ENCODE data around the gene GLYATL3. TPM values are rescaled to one million over a fixed set of nuclear protein-coding genes. Genes with fewer than 3 reads are reported as not detected.

GLYATL3 gene
- total RNA-seq, 3 donors from 2014 or later, result not detected

DNA sequence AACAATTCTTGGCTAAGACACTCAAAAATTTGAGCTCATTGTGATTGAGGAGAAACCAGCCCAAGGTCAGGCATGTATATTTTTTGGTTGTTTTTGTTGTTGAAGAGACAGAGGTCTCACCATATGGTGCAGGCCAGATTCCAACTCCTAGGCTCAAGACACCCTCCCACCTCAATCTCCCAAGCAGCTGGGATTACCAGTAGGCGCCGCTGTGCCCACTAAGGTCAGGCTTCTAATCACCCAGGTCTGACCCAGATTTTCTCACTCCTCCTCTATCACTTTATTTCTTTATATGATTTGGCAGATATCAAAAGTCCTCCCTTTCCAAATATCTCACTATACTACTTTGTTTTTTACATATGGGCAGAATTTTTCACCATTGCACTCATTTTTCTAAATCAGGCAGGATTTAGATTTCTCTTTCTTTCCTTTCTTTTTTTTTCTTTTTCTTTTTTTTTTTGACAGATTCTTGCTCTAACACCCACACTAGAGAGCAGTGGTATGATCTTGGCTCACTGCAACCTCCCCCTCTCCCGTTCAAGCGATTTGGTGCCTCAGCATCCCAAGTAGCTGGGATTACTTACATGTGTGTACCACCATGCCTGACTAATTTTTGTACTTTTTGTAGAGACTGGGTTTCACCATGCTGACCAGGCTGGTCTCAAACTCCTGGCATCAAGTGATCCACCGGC, 49.0 kb downstream of the GLYATL3 start:
- H3K36me3 Mint-ChIP-seq (ENCODE audit: insufficient read depth), result no peaks in the 10 kb centered on the region
- H3K4me3 Mint-ChIP-seq, result no peak overlapping the region
- ATAC-seq (no peak), DNase-seq (no peak)
- peaks cover 15% of the 10 kb centered on the region for H3K4me1 Mint-ChIP-seq (ENCODE audit: low read depth)
- H3K27me3 Mint-ChIP-seq (ENCODE audit: low read depth), result peaks cover 29% of the 10 kb centered on the region
- no peaks in the 10 kb centered on the region for H3K9me3 Mint-ChIP-seq

- peak overlapping the region; percentile 61 for H3K4me3 Mint-ChIP-seq
- peaks cover 34% of the 10 kb centered on the region for H3K27me3 Mint-ChIP-seq (ENCODE audit: low read depth)
- DNase-seq (no peak), ATAC-seq (no peak)
- H3K9me3 Mint-ChIP-seq, result no peaks in the 10 kb centered on the region
- H3K4me1 Mint-ChIP-seq (ENCODE audit: low read depth), result peaks cover 15% of the 10 kb centered on the region
- H3K36me3 Mint-ChIP-seq (ENCODE audit: insufficient read depth), result no peaks in the 10 kb centered on the region
Observed at GRCh38 chr6:49549691-49550491, 50.2 kb downstream of the GLYATL3 start.

DNA sequence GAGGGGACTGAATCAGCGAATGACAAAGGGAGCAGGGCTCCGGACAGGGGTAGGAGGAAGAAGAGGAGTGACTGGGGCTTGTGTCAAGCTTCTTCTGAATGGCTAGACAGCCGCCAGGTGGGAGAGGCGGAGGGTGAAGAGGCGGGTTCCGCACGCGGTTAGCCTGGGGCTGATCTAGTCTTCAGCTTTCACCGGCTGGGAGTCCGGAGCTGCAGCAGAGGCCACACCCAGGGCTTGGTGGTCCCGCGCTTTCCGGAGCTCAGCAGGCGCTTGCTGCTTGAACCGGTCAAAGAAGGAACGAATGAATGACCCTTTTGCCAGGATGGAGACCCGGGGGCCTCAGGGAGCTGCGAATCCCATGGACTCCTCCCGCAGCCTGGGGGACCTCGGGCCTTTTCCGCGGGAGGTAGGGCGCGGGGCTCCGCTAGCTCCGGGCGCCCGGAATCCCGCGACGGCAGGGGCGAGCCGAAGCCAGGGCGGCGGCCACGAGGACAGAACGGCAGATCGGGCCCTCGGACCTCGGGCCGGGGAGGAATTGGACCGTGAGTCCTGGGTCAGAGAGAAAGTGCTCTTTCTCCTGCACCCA, 50.9 kb downstream of the GLYATL3 start, which contains the start of gene C6orf141:
TSS of gene C6orf141 (plus strand) at position 177 of the 586 bp plus-strand sequence. CDS start at position 302, 125 bp downstream.
- DNase-seq, result no peak
- H3K4me3 Mint-ChIP-seq, result peak within 1 kb of the TSS; percentile 61
- no peaks in the 10 kb centered on the region for H3K9me3 Mint-ChIP-seq
- H3K36me3 Mint-ChIP-seq (ENCODE audit: insufficient read depth), result no peaks in the 10 kb centered on the region
- peaks cover 15% of the 10 kb centered on the region for H3K4me1 Mint-ChIP-seq (ENCODE audit: low read depth)
- H3K27me3 Mint-ChIP-seq (ENCODE audit: low read depth), result peaks cover 34% of the 10 kb centered on the region
- ATAC-seq, result peak; percentile 64 to 75

- no peak for DNase-seq
- peak overlapping the region; percentile 61 for H3K4me3 Mint-ChIP-seq
Observed at GRCh38 chr6:49551078-49551865, 51.5 kb downstream of the GLYATL3 start.

GRCh38 chr6:49551866-49552129, 52.1 kb downstream of the GLYATL3 start:
- peak; percentile 58 to 59 for ATAC-seq
- H3K27me3 Mint-ChIP-seq (ENCODE audit: low read depth), result peaks cover 34% of the 10 kb centered on the region
- H3K4me1 Mint-ChIP-seq (ENCODE audit: low read depth), result peaks cover 15% of the 10 kb centered on the region
- DNase-seq, result no peak
- H3K36me3 Mint-ChIP-seq (ENCODE audit: insufficient read depth), result no peaks in the 10 kb centered on the region
- H3K4me3 Mint-ChIP-seq, result peak overlapping the region; percentile 61
- no peaks in the 10 kb centered on the region for H3K9me3 Mint-ChIP-seq

More at GRCh38 chr6:49551078-49551865, 51.5 kb downstream of the GLYATL3 start:
- Mint-ChIP-seq H3K9me3 (no peaks in the 10 kb centered on the region), H3K36me3 (ENCODE audit: insufficient read depth) (no peaks in the 10 kb centered on the region), H3K27me3 (ENCODE audit: low read depth) (peaks cover 34% of the 10 kb centered on the region), H3K4me1 (ENCODE audit: low read depth) (peaks cover 15% of the 10 kb centered on the region)
- peak; percentile 38 to 66 for ATAC-seq

DNA sequence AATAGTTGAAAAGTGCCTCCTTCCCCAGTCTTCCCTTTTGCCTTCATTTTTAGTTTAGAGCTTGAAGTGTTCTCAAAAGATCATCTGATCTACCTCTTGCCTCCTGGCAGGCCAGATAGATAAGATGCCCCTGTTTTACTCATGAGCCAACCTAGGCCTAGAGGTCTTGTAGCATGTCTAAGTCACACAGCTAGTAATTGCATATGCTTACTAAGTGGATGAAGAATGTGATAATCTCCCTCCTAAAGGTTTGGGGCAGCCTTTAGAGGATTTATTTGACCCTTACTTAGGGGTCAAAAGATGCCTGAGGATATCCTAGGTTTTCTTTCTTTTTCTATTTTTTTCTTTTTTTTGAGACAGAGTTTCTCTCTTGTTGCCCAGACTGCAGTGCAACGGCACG, 52.9 kb downstream of the GLYATL3 start:
- peaks cover 34% of the 10 kb centered on the region for H3K27me3 Mint-ChIP-seq (ENCODE audit: low read depth)

DNA sequence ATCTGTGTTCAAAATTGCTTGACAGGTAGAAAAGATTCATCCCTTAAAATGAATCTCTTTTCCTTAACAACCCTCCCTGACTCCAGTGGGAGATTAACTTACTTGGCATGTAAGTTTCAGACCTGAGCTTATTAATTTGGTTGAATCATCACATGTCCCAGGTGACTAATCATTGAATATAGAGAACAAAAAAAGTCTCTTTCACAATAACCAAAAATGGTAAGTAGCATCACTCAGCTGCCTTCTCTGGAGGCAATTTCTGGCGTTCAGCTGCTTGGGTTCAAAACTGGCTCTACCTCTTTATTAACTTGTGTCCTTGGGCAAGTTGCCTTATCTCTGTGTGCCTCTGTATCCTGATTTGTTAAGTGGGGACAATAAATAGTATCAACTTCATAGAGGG, 53.7 kb downstream of the GLYATL3 start:
- no peak for ATAC-seq
- Mint-ChIP-seq H3K9me3 (no peaks in the 10 kb centered on the region), H3K27me3 (ENCODE audit: low read depth) (peaks cover 36% of the 10 kb centered on the region), H3K4me3 (no peak overlapping the region), H3K36me3 (ENCODE audit: insufficient read depth) (no peaks in the 10 kb centered on the region), H3K4me1 (ENCODE audit: low read depth) (peaks cover 15% of the 10 kb centered on the region)
- no peak for DNase-seq

More for the DNA sequence above, 52.9 kb downstream of the GLYATL3 start:
- no peaks in the 10 kb centered on the region for H3K36me3 Mint-ChIP-seq (ENCODE audit: insufficient read depth)
- H3K9me3 Mint-ChIP-seq, result no peaks in the 10 kb centered on the region
- no peak for DNase-seq
- peaks cover 15% of the 10 kb centered on the region for H3K4me1 Mint-ChIP-seq (ENCODE audit: low read depth)
- no peak overlapping the region for H3K4me3 Mint-ChIP-seq
- ATAC-seq, result no peak

GRCh38 chr6:49555951-49556350, 56.2 kb downstream of the GLYATL3 start:
- no peaks in the 10 kb centered on the region for H3K36me3 Mint-ChIP-seq (ENCODE audit: insufficient read depth)
- no peak overlapping the region for H3K4me3 Mint-ChIP-seq
- H3K4me1 Mint-ChIP-seq (ENCODE audit: low read depth), result peaks cover 10% of the 10 kb centered on the region
- ATAC-seq (no peak), DNase-seq (no peak)
- no peaks in the 10 kb centered on the region for H3K9me3 Mint-ChIP-seq
- H3K27me3 Mint-ChIP-seq (ENCODE audit: low read depth), result peaks cover 22% of the 10 kb centered on the region

DNA sequence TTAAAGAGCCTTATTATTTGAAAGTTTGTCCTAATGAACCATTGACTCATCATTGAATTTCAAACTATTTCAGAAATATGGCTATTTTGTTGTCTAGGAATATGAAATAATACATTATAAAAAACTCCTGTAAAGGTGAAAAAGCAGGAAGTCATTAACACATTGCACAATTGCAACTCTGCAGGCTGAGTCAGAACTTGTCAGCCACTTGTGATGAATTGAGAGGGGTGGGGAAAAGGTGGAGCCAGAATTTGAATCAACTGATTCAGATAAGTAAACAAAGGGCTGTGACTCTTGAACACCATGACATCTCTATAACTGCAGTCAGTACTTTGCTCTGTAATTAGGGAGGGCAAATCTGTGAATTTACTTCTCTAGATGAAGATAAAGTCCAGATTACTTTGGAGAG, 56.7 kb downstream of the GLYATL3 start:
- no peak for DNase-seq
- Mint-ChIP-seq H3K9me3 (no peaks in the 10 kb centered on the region), H3K27me3 (ENCODE audit: low read depth) (peaks cover 18% of the 10 kb centered on the region), H3K36me3 (ENCODE audit: insufficient read depth) (no peaks in the 10 kb centered on the region), H3K4me1 (ENCODE audit: low read depth) (peaks cover 5% of the 10 kb centered on the region), H3K4me3 (no peak overlapping the region)
- ATAC-seq, result peak; percentile 52 to 59

DNA sequence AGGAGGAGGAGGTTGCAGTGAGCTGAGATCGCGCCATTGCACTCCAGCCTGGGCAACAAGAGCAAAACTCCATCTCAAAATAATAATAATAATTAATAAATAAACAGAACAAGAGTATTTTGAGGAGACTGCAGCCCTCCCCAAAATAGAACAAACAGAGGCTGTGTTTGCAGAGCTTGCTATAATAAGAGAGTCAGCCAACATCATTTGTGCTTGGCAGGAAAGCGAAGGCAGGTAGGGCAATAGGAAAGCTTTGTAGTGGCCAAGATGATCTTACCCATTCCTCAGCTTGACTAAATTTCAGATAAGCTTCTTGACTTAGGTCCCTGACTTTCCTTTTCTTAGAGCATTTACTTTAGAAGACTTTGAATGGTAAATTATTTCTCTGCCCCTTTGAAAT, 57.5 kb downstream of the GLYATL3 start:
- H3K9me3 Mint-ChIP-seq, result no peaks in the 10 kb centered on the region
- ATAC-seq, result no peak
- no peak overlapping the region for H3K4me3 Mint-ChIP-seq
- DNase-seq, result no peak
- no peaks in the 10 kb centered on the region for H3K4me1 Mint-ChIP-seq (ENCODE audit: low read depth)
- H3K27me3 Mint-ChIP-seq (ENCODE audit: low read depth), result peaks cover 17% of the 10 kb centered on the region
- no peaks in the 10 kb centered on the region for H3K36me3 Mint-ChIP-seq (ENCODE audit: insufficient read depth)

- H3K4me1 Mint-ChIP-seq (ENCODE audit: low read depth), result no peaks in the 10 kb centered on the region
- no peak overlapping the region for H3K4me3 Mint-ChIP-seq
- peaks cover 15% of the 10 kb centered on the region for H3K27me3 Mint-ChIP-seq (ENCODE audit: low read depth)
- ATAC-seq (no peak), DNase-seq (no peak)
- no peaks in the 10 kb centered on the region for H3K36me3 Mint-ChIP-seq (ENCODE audit: insufficient read depth)
- H3K9me3 Mint-ChIP-seq, result no peaks in the 10 kb centered on the region
Observed at GRCh38 chr6:49558238-49558637, 58.5 kb downstream of the GLYATL3 start.

- H3K27me3 Mint-ChIP-seq (ENCODE audit: low read depth), result peaks cover 15% of the 10 kb centered on the region
- no peaks in the 10 kb centered on the region for H3K4me1 Mint-ChIP-seq (ENCODE audit: low read depth)
- H3K9me3 Mint-ChIP-seq, result no peaks in the 10 kb centered on the region
- ATAC-seq (no peak), DNase-seq (no peak)
- no peaks in the 10 kb centered on the region for H3K36me3 Mint-ChIP-seq (ENCODE audit: insufficient read depth)
- H3K4me3 Mint-ChIP-seq, result no peak overlapping the region
Observed at GRCh38 chr6:49563006-49563886, 63.5 kb downstream of the GLYATL3 start.

- no peaks in the 10 kb centered on the region for H3K9me3 Mint-ChIP-seq
- ATAC-seq (no peak), DNase-seq (no peak)
- peaks cover 15% of the 10 kb centered on the region for H3K27me3 Mint-ChIP-seq (ENCODE audit: low read depth)
- no peaks in the 10 kb centered on the region for H3K36me3 Mint-ChIP-seq (ENCODE audit: insufficient read depth)
- no peaks in the 10 kb centered on the region for H3K4me1 Mint-ChIP-seq (ENCODE audit: low read depth)
- H3K4me3 Mint-ChIP-seq, result no peak overlapping the region
Observed at GRCh38 chr6:49564552-49564951, 64.8 kb downstream of the GLYATL3 start.

Measured in activated T-cell treated with anti-CD3 and anti-CD28 coated beads, Interleukin-2, amount 50 U/mL, for 4 hours (primary cell).